ENCODE measurements around the gene C6orf15.

Gene C6orf15

DNA sequence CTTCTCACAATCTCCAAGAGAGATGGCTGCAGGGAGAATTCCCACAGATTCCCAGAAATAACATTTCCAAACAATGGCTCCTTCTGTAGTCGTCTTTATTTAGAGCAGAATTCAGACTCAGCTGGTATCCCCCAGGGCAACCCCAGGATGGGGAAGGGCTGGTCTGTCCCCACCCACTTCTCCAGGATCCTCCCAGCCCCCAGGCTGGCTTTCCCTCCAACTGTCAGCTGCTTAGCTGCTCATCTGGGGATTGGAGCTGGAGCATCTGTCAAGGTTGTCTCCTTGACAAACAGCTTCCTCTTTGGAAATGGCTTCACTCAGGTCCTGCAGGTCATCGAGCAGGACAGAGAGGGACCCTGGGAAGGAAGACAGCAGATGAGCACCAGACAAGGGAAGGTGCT, 30.0 kb upstream of the C6orf15 start:
- Mint-ChIP-seq H3K9me3 (no peaks in the 10 kb centered on the region), H3K4me1 (peaks cover 9% of the 10 kb centered on the region), H3K27me3 (no peaks in the 10 kb centered on the region), H3K4me3 (no peak overlapping the region), H3K36me3 (peaks cover 27% of the 10 kb centered on the region), H3K27ac (no peak overlapping the region)
- ATAC-seq, result no peak

DNA sequence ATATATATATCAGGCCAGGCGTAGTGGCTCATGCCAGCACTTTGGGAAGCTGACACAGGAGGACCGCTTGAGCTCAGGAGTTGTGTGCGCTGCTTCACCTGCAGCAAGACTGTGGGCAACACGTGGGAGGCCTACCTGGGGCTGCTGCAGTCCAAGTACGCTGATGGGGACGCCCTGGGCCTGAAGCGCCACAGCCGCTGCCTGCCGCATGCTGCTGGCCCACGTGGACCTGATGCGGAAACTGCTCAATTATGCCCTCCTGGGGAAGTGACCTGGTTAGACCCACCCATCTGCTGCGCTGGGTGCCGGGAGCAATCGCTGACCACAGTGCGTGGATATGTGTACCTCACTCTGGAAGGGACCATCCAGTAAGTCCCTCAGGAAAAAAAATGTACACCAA, 28.3 kb upstream of the C6orf15 start:
- peaks cover 21% of the 10 kb centered on the region for H3K36me3 Mint-ChIP-seq
- no peak overlapping the region for H3K4me3 Mint-ChIP-seq
- no peak for ATAC-seq
- no peaks in the 10 kb centered on the region for H3K9me3 Mint-ChIP-seq
- H3K27ac Mint-ChIP-seq, result no peak overlapping the region
- H3K27me3 Mint-ChIP-seq, result no peaks in the 10 kb centered on the region
- H3K4me1 Mint-ChIP-seq, result peaks cover 11% of the 10 kb centered on the region

DNA sequence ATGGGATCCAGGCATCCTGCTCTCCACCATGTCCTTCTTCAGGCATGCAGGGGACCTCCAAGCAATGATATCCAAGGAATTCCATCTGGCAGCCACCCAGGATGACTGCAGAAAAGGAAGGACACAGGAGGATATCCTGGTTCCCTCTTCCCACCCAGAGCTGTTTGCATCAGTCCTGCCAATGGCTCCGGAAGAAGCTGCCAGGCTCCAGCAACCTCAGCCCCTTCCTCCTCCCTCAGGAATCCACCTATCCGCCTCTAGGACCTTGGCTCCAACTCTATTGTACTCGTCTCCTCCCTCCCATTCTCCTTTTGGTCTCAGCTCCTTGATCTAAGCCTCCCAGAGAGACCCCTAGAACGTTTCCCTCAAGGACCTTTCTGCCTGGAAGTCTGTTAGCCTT, 27.2 kb upstream of the C6orf15 start:
- Mint-ChIP-seq H3K9me3 (no peaks in the 10 kb centered on the region), H3K36me3 (peaks cover 11% of the 10 kb centered on the region), H3K4me1 (peaks cover 11% of the 10 kb centered on the region), H3K27ac (no peak overlapping the region), H3K4me3 (no peak overlapping the region), H3K27me3 (no peaks in the 10 kb centered on the region)
- no peak for ATAC-seq

DNA sequence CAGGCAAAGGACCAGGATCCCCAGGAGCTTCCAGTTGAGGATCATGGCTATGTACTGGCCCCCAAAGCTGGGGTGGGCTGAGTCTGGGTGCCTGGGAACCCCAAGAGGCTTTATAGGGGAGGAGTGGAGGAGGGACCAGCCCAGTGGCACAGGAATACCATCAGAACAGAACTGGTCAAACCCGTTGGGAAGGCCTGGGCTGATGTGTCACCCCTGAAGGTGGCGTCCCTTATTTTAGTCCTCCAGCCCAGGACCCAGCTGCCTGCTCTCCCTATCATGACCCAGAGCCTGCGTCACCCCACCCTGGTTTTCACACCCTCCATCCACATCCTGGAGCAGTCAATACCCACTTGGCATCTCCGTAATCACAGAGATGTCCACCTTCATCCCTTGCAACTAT, 26.6 kb upstream of the C6orf15 start, which contains the start of gene PSORS1C2:
TSS of gene PSORS1C2 (minus strand) at position 85 of the 400 bp plus-strand sequence. CDS start at position 45, 40 bp downstream.
- H3K36me3 Mint-ChIP-seq, result peaks cover 6% of the 10 kb centered on the region
- H3K9me3 Mint-ChIP-seq, result no peaks in the 10 kb centered on the region
- H3K4me1 Mint-ChIP-seq, result peaks cover 11% of the 10 kb centered on the region
- H3K27me3 Mint-ChIP-seq, result no peaks in the 10 kb centered on the region
- peak within 1 kb of the TSS; percentile 13 for H3K4me3 Mint-ChIP-seq
- no peak for ATAC-seq
- H3K27ac Mint-ChIP-seq, result peak within 1 kb of the TSS; percentile 68

DNA sequence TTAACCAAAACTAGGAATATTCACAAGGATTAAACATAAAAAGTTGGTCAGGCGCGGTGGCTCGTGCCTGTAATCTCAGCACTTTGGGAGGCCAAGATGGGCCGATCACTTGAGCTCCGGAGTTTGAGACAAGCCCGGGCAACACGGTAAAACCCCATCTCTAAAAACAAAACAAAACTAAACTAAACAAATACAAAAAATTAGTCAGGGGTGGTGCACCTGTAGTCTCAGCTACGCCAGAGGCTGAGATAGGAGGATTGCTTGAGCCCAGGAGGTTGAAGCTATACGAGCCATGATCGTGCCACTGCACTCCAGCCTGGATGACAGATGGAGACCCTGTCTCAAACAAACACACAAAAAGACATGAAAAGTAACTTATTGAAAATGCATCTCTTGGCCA, 23.3 kb upstream of the C6orf15 start:
- no peaks in the 10 kb centered on the region for H3K9me3 Mint-ChIP-seq
- no peak for ATAC-seq

DNA sequence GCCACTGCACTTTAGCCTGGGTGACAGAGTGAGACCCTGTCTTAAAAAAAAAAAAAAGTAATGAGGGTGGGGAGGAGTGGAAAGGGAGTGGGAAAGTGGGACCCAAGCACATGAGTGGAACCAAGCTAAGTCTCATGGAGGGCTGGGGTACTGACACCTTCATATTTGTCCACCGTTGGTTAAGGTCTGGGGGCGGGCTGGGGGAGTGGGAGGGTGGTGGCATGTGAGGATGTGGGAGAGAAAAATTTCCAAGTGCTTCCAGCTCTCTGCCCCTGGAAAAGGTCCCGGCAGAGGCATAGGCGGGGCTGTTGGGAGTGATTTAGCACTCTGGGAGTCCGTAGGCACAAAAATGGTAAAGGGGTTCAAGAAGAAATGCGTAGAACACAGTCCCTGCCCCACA, 20.4 kb upstream of the C6orf15 start:
- H3K9me3 Mint-ChIP-seq, result no peaks in the 10 kb centered on the region
- H3K4me3 Mint-ChIP-seq, result no peak overlapping the region
- H3K27ac Mint-ChIP-seq, result no peak overlapping the region
- H3K27me3 Mint-ChIP-seq, result peaks cover 15% of the 10 kb centered on the region
- peaks cover 12% of the 10 kb centered on the region for H3K4me1 Mint-ChIP-seq
- ATAC-seq, result no peak
- no peaks in the 10 kb centered on the region for H3K36me3 Mint-ChIP-seq

More for the DNA sequence above, 23.3 kb upstream of the C6orf15 start:
- H3K4me3 Mint-ChIP-seq, result no peak overlapping the region
- H3K27ac Mint-ChIP-seq, result no peak overlapping the region
- no peaks in the 10 kb centered on the region for H3K36me3 Mint-ChIP-seq
- peaks cover 11% of the 10 kb centered on the region for H3K4me1 Mint-ChIP-seq
- peaks cover 7% of the 10 kb centered on the region for H3K27me3 Mint-ChIP-seq

DNA sequence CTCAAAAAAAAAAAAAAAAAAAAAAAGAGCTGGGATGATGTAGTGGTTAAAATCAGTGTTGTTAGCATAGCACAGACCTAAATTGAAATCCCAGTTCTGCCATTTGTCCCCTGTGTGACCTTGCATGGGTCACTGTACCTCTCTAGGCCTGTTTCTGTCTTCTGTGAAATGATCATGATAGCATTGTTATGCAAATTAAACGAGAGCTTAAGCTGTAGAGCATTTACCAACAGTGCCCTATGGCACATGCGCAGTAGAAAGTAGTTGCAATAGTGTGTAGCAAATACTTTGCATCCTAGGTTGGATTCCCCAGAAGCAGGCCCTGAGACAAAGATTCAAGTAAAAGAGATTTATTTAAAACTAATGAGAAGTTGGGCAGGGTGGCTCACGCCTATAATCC, 19.2 kb upstream of the C6orf15 start:
- no peak for ATAC-seq
- peaks cover 23% of the 10 kb centered on the region for H3K27me3 Mint-ChIP-seq
- H3K9me3 Mint-ChIP-seq, result no peaks in the 10 kb centered on the region
- no peak overlapping the region for H3K4me3 Mint-ChIP-seq
- H3K4me1 Mint-ChIP-seq, result peaks cover 12% of the 10 kb centered on the region
- H3K27ac Mint-ChIP-seq, result no peak overlapping the region
- no peaks in the 10 kb centered on the region for H3K36me3 Mint-ChIP-seq

DNA sequence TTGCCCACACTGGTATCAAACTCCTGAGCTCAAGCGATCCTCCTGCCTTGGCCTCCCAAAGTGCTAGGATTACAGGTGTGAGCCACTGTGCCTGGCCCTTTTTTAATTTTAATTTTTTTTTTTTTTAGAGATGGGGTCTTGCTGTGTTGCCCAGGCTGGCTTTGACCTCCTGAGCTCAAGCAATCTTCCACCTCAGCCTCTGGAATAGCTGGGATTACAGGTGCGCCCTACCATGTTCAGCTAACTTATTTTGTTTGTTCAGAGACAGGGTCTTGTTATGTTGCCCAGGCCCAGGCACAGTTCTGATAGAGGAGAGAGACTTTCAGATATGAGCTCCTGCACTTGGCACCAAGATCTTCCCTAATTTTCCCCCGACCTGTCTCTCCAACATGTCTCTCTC, 18.4 kb upstream of the C6orf15 start:
- H3K27ac Mint-ChIP-seq, result no peak overlapping the region

DNA sequence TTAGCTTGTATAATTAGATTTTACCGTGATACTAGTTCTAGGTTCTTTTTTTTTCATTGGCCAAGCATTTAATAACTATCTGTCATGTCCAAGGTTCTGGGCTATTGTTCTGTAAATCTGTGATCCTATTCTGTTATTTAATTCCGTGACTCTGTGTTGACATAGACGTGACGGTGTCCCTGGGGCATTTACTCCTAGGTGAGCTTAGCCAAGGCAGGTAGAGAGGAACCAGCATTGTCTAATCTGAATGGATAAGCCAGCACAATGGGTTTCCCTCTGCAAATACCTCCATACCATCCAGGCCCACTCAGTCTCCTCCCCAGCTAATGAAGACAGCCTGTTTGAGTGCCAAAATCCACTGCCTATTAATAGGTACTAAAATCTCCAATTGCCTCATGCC, 16.8 kb upstream of the C6orf15 start:
- H3K36me3 Mint-ChIP-seq, result no peaks in the 10 kb centered on the region
- H3K9me3 Mint-ChIP-seq, result no peaks in the 10 kb centered on the region
- ATAC-seq, result no peak
- H3K27ac Mint-ChIP-seq, result no peak overlapping the region
- H3K27me3 Mint-ChIP-seq, result peaks cover 31% of the 10 kb centered on the region
- H3K4me3 Mint-ChIP-seq, result no peak overlapping the region
- peaks cover 21% of the 10 kb centered on the region for H3K4me1 Mint-ChIP-seq

More for the DNA sequence above, 18.4 kb upstream of the C6orf15 start:
- Mint-ChIP-seq H3K36me3 (no peaks in the 10 kb centered on the region), H3K27me3 (peaks cover 29% of the 10 kb centered on the region), H3K9me3 (no peaks in the 10 kb centered on the region), H3K4me3 (no peak overlapping the region), H3K4me1 (peaks cover 15% of the 10 kb centered on the region)
- ATAC-seq, result no peak

DNA sequence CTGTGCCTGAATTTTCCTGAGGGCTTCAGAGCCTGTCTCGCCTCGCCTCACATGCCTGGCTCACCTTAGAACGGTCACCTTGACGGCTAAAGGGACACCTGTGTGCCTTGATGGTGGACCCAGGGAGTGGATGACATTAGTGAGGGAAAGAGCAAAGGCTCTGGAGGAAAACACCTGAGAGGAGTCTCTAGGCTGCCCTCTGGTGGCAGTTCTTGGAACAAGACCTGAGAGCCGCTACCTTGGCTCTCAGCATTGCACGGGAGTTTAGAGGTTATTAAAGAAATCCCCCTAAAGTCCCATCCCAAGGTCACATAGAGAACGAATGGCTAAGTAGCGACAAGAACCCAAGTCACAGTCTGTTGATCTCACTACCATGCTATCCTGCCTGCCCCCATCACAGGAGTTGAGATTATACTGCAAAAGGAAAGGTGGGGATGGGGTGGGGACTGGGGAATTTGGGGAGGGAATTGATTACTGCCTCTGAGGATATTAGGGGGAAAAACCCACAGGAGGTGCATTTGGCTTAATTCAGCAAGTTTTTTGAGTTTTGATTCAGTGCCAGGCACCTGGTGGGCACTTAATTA, 15.8 kb upstream of the C6orf15 start:
- Mint-ChIP-seq H3K4me3 (no peak overlapping the region), H3K27me3 (peaks cover 41% of the 10 kb centered on the region), H3K36me3 (no peaks in the 10 kb centered on the region), H3K9me3 (no peaks in the 10 kb centered on the region), H3K4me1 (peaks cover 21% of the 10 kb centered on the region), H3K27ac (no peak overlapping the region)
- no peak for ATAC-seq

DNA sequence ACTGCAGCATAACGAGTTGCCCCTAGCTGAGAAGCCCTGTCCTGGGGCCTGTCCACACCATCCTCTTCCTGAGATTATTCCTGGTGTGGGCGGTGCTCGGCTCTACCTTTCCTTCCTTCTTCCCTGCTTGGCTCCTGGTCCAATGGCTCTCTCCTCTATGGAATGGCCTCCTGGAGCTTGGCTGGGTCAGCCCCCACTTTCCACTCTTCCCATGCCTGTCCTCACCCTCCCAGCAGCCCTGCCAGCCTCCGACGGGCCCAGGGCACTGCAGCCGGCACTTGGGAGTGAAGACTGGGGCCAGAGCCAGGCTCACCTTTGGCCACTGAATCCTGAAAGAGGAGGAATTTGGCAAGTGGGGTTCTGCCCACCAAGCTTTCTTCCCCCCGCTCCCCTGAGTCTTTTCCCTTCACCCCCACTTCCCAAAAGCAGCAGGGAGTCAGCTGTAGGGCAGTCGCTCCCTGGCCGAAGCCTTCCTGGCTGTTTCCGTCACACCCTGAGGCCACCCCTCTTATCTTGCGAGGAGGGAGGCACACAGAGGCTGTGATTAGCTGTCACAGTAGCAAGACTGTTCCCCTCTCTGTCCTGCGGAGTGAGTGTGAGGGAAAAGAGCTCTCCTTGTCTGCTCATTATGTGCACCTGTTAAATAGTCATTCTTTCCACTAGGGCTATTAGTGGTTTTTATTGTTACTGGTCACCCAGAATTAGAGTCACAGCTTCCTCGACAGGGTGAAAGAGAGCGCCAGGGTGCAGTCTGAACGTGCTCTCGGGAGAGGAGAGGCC, 14.2 kb upstream of the C6orf15 start:
- H3K27me3 Mint-ChIP-seq, result peaks cover 50% of the 10 kb centered on the region
- ATAC-seq, result peak; percentile 7
- no peak overlapping the region for H3K4me3 Mint-ChIP-seq

DNA sequence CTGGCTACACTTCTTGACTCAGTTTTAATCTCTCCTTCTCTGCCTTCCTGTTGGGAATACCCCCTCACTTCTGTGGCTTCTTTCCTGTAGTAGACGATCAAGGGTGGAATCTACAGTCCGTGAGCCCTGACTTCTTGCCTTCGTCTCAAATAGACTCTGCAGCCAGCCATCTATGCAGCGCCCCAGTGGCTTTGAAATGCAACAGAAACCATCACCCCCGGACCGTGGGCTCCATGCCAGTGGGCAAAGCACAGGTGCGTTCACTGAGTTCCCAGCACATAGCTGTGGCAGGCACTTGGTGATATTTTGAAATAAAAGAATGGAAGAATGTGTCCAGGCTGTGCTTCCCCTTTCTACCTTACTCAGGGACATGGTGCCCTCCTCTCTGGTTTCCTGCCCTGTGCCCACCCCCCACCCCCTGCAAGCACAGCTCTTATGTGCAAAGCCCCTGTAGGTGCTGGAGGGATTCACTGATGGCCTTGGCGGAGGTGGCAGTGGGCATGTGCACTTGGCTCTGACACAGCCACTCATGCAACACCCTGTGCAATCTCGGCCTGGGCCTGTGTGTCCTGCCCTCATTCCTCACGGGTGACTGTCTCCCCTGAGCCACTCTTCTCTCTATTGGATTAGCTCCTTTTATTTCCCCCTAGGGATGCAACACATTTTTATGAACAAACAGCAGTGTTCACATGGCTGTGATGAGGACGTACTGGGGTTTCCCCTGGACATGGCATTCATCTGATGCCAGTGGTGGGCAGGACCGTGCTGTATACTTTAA, 13.4 kb upstream of the C6orf15 start:
- H3K36me3 Mint-ChIP-seq, result no peaks in the 10 kb centered on the region
- peaks cover 48% of the 10 kb centered on the region for H3K27me3 Mint-ChIP-seq
- no peak overlapping the region for H3K27ac Mint-ChIP-seq
- no peaks in the 10 kb centered on the region for H3K9me3 Mint-ChIP-seq
- H3K4me1 Mint-ChIP-seq, result peaks cover 21% of the 10 kb centered on the region
- no peak overlapping the region for H3K4me3 Mint-ChIP-seq
- no peak for ATAC-seq

More for the DNA sequence above, 14.2 kb upstream of the C6orf15 start:
- Mint-ChIP-seq H3K9me3 (no peaks in the 10 kb centered on the region), H3K4me1 (peaks cover 21% of the 10 kb centered on the region), H3K36me3 (no peaks in the 10 kb centered on the region), H3K27ac (peak overlapping the region; percentile 14)

DNA sequence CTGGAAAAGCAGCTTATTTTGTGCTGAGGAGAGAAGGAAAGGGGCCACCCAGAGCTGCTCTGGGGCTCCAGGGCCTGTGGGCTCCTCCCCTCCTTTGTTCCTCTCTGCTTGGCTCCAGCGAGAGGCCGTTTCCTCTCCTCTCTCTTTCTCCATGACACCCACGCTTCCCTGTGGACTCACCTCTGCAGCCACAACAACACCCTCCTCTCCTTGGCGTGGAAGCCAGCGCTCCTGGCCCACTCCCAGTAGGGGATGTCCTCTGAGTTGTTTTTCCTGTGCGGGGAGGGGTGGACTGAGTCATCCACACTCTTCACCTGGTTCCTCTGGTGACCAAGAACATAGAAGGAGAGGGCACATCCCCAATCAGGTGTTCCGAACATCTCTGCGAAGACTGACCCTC, 12.8 kb upstream of the C6orf15 start:
- H3K27ac Mint-ChIP-seq, result no peak overlapping the region
- ATAC-seq, result no peak

DNA sequence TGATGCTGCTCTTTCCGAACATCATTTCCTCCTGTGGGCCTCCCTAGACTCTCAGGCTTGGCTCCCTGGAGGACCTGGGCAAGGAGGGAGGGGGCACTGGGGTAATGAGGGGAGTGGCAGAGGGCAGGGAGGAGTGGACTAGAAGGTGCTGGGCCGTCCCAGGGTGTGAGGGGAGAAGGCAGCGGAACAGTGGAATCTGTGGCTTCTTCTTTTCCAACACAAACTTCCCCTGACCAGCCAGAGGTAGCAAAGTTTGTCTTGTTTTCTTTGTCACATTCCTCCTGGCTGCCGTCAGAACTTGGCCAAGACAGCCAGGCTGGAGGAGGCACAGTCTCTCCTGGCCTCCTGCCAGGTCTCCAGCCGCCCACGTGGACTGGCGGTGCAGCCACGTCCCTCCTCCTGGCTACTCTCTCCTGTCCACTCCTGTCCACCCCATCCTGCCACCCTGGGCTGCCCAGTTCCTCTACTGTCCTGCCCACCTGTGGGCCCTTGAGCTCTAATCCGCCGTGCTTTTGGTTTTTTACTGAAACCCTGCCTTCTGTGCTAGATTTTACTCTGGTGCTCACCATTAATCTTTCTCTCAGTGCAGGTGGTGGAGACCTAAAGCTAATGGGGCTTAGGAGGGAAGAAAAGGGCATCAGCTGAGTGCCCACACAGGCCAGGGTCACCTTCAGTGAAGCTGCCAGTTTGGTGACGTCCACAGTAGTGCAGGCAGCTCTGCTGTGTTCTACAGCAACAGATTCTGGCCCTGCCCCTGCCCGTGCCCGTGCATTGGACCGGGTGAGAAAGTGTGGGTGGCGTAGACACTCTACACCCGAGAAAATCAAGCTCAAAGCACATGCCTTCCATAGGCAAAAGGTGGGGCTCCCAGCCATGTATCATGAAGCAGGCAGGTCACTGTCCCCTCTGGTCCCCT, 10.7 kb upstream of the C6orf15 start:
- Mint-ChIP-seq H3K9me3 (no peaks in the 10 kb centered on the region), H3K27me3 (peaks cover 57% of the 10 kb centered on the region), H3K4me1 (peaks cover 19% of the 10 kb centered on the region), H3K4me3 (no peak overlapping the region), H3K36me3 (no peaks in the 10 kb centered on the region), H3K27ac (no peak overlapping the region)
- ATAC-seq, result no peak

More for the DNA sequence above, 12.8 kb upstream of the C6orf15 start:
- Mint-ChIP-seq H3K4me3 (no peak overlapping the region), H3K27me3 (peaks cover 44% of the 10 kb centered on the region), H3K9me3 (no peaks in the 10 kb centered on the region), H3K36me3 (no peaks in the 10 kb centered on the region), H3K4me1 (peaks cover 21% of the 10 kb centered on the region)

All from stimulated activated memory B cell treated with anti-CD40 and anti-IgM and Interleukin-4, amounts not matched to agents 10 μg/mL and 1 μg/mL and 100 μg/mL, for 72 hours (primary cell).